Thyroid gland (tissue), 4 donors: Measurements from ENCODE around the gene PLIN3. TPM values are rescaled to one million over a fixed set of nuclear protein-coding genes. Genes with fewer than 3 reads are reported as not detected.
"Not testable (repeated sequence)": the region's sequence is repeated elsewhere in the genome, so short reads cannot be mapped to it uniquely, and the experiment has no call there.

Source experiments
- DNase-seq, 2 donors: peaks; one replicate each; pipeline ENCODE4 v3.0.0-alpha.2; 2019
- H3K27ac ChIP-seq, 3 donors: fragments of 200-600 bp; sonication (generic); 1 replicate in 2 of 3; 2 replicates in 1 of 3; pipeline ENCODE4 v1.5.1; 2016 to 2019; ENCODE audit warnings: mild to moderate bottlenecking in 1 of 3, moderate library complexity in 1 of 3
- H3K27me3 ChIP-seq: fragments of 200-600 bp; sonication (generic); one replicate; pipeline ENCODE4 v1.5.1; 2019
- H3K36me3 ChIP-seq, 2 donors: fragments of 200-600 bp; sonication (generic); one replicate each; pipeline ENCODE4 v1.5.1; 2016 to 2019
- H3K4me1 ChIP-seq, 2 donors: fragments of 200-600 bp; sonication (generic); one replicate each; pipeline ENCODE4 v1.5.1; 2017 to 2019
- H3K4me3 ChIP-seq, 3 donors: fragments of 200-600 bp; sonication (generic); replicated peaks in 1 of 3; 1 replicate in 2 of 3; 2 replicates in 1 of 3; pipeline ENCODE4 v1.5.1; 2016; ENCODE audit warnings: mild to moderate bottlenecking in 1 of 3
- H3K9me3 ChIP-seq: fragments of 200-600 bp; sonication (generic); one replicate; pipeline ENCODE4 v1.5.1; 2017
- POLR2A ChIP-seq, 2 donors: fragments of 450-650 bp; IDR thresholded peaks; one replicate each; pipeline ENCODE4 v1.6.1; 2017; ENCODE audit warnings: antibody characterized with exemption in 2 of 2, mild to moderate bottlenecking in 2 of 2, moderate library complexity in 1 of 2
- WGBS, 2 donors: methylation state at CpG; one replicate each; pipeline ENCODE4 v1.1.5; 2017; 5-methylcytosine and 5-hydroxymethylcytosine counted together
- intact Hi-C: fragments of 100-400 bp; cut with DNase I; formaldehyde crosslinking; loops from one replicate; pipeline ENCODE4 v1.15.1; 2023
- total RNA-seq, 4 donors: library from RNA; depleted of rRNA; stranded (reverse); fragments of >200 nt; gene quantifications; one replicate each; pipeline ENCODE4 v1.2.3, GENCODE V29; 2016
- TF ChIP-seq, protein P1 (sequence below), 6 experiments: fragments of 200-600 bp in 3 of 6; fragments of 450-650 bp in 3 of 6; sonication (generic) in 3 of 6; IDR thresholded peaks; one replicate each; pipeline ENCODE4 v1.5.1; 2016 to 2019; ENCODE audit warnings: antibody characterized with exemption in 6 of 6, mild to moderate bottlenecking in 2 of 6, inconsistent platforms in 1 of 6, moderate library complexity in 1 of 6

PLIN3 gene
- total RNA-seq, 4 donors from 2014 or later = 24.4 to 41.3 (median 38.0) TPM

DNA sequence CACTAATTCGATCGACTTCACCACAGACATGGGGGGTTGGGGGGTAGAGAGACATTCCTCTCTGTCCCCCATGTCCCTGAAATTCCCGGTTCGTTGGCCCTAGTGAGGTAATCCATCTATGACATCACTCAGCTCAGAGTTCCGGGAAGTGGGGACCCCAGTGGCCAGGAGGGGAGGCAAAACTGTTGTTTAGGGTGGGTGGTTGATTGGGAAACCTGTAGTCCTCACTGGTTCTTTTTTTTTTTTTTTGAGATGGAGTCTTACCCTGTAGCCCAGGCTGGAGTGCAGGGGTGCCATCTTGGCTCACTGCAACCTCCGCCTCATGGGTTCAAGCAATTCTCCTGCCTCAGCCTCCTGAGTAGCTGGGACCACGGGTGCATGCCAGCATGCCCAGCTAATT is 35.3 kb upstream of the PLIN3 start, which contains the start of gene ARRDC5:
Gene ARRDC5 (minus strand): TSS at position 101 of the 400 bp plus-strand sequence. CDS start 71 bp downstream, at position 30.
- DNase-seq = no peak
- Histone ChIP-seq H3K27ac (no peak within 1 kb of the TSS), H3K4me1 (no peaks in the 10 kb centered on the region), H3K27me3 (no peaks in the 10 kb centered on the region), H3K36me3 (no peaks in the 10 kb centered on the region), H3K4me3 (no peak within 1 kb of the TSS), H3K9me3 (no peaks in the 10 kb centered on the region)
- intact Hi-C loops = no loop called here
- TF ChIP-seq, protein P1, sequence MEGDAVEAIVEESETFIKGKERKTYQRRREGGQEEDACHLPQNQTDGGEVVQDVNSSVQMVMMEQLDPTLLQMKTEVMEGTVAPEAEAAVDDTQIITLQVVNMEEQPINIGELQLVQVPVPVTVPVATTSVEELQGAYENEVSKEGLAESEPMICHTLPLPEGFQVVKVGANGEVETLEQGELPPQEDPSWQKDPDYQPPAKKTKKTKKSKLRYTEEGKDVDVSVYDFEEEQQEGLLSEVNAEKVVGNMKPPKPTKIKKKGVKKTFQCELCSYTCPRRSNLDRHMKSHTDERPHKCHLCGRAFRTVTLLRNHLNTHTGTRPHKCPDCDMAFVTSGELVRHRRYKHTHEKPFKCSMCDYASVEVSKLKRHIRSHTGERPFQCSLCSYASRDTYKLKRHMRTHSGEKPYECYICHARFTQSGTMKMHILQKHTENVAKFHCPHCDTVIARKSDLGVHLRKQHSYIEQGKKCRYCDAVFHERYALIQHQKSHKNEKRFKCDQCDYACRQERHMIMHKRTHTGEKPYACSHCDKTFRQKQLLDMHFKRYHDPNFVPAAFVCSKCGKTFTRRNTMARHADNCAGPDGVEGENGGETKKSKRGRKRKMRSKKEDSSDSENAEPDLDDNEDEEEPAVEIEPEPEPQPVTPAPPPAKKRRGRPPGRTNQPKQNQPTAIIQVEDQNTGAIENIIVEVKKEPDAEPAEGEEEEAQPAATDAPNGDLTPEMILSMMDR (IDR thresholded peaks at IDR 0.05) = no peak
- TF ChIP-seq POLR2A (IDR thresholded peaks at IDR 0.05) = no peak
- WGBS, 2 donors = 79 to 81% methylated on average over 7 of the region's 7 CpGs

DNA sequence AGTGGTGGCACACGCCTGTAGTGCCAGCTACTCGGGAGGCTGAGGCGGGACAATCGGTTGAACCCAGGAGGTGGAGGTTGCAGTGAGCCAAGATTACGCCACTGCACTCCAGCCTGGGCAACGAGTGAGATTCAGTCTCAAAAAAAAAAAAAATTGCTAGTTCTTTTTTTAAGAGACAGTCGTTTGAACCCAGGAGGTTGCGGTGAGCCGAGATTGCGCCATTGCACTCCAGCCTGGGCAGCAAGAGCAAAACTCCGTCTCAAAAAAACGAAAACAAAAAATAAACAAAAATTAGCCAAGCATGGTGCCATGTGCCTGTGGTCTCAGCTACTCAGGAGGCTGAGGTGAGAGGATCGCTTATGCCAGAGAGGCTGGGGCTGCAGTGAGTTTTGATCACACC is 33.4 kb upstream of the PLIN3 start:
- intact Hi-C loops, H3K36me3 ChIP-seq, H3K27me3 ChIP-seq, DNase-seq, H3K4me3 ChIP-seq, H3K9me3 ChIP-seq, H3K4me1 ChIP-seq, H3K27ac ChIP-seq: not testable (repeated sequence)
- 79 to 81% methylated on average over 13 of the region's 13 CpGs for WGBS, 2 donors

DNA sequence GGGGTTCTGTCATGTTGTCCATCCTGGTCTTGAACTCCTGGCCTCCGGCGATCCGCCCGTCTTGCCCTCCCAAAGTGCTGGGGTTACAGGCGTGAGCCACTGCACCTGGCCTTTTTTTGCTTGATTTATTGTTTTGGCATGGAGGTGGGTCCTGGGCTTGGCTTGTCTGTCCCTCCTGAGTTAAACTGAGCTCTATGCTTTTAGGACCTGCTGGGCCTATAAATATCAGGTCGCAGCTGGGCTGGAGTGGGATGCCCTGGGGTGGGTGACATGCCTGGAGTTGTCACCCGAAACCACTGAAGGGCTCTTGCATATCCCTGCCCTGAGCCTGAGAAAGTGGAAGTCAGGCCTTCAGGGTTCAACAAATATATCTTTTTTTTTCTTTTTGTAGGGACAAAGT is 29.7 kb upstream of the PLIN3 start:
- WGBS, 2 donors = 94 to 97% methylated on average over 7 of the region's 7 CpGs
- Histone ChIP-seq H3K27ac (no peak overlapping the region), H3K27me3 (no peaks in the 10 kb centered on the region), H3K4me3 (no peak overlapping the region), H3K4me1 (no peaks in the 10 kb centered on the region), H3K36me3 (no peaks in the 10 kb centered on the region), H3K9me3 (no peaks in the 10 kb centered on the region)
- intact Hi-C loops = no loop called here
- DNase-seq = no peak
- TF ChIP-seq, protein P1 (IDR thresholded peaks at IDR 0.05) = no peak
- TF ChIP-seq POLR2A (IDR thresholded peaks at IDR 0.05) = no peak

DNA sequence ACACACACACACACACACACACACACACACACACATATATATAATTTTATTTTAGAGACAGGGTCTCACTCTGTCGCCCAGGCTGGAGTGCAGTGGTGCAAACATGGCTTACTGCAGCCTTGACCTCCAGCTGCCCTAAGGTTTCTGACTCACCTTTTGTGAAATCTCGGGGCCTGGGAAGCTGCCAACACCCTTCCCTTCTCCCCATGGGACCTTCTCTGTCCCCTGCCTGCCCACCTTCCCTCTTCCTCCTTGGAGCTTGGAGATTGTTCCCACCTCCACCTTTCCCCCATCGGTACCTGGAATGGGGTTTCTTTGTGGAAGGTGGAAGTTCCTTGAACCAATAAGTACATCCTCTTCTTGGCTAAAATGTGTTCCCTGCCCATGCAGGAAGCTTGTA is 28.9 kb upstream of the PLIN3 start:
- H3K27me3 ChIP-seq = no peaks in the 10 kb centered on the region
- H3K9me3 ChIP-seq = no peaks in the 10 kb centered on the region
- TF ChIP-seq, protein P1 (IDR thresholded peaks at IDR 0.05) = no peak
- TF ChIP-seq POLR2A (IDR thresholded peaks at IDR 0.05) = no peak
- no peak overlapping the region for H3K4me3 ChIP-seq
- no peaks in the 10 kb centered on the region for H3K36me3 ChIP-seq
- 83 to 90% methylated on average over 3 of the region's 3 CpGs for whole genome bisulfite sequencing, 2 donors
- H3K27ac ChIP-seq = no peak overlapping the region
- no peaks in the 10 kb centered on the region for H3K4me1 ChIP-seq
- DNase-seq = no peak
- intact Hi-C loops = no loop called here

DNA sequence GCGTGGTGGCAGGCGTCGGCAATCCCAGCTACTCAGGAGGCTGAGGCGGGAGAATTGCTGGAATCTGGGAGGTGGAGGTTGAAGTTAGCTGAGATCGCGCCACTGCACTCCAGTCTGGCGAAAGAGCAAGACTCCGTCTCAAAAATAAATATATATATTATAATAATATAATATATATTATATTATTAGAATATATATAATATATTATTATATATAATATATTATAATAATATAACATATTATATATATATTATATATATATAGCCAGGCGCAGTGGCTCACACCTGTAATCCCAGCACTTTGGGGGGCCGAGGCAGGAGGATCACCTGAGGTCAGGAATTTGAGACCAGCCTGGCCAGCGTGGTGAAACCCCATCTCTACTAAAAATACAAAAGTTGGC is 25.5 kb upstream of the PLIN3 start:
- H3K27ac ChIP-seq, H3K36me3 ChIP-seq, intact Hi-C loops, H3K4me1 ChIP-seq, DNase-seq, H3K4me3 ChIP-seq, H3K27me3 ChIP-seq, H3K9me3 ChIP-seq: not testable (repeated sequence)
- 76 to 82% methylated on average over 11 of the region's 11 CpGs for WGBS, 2 donors

DNA sequence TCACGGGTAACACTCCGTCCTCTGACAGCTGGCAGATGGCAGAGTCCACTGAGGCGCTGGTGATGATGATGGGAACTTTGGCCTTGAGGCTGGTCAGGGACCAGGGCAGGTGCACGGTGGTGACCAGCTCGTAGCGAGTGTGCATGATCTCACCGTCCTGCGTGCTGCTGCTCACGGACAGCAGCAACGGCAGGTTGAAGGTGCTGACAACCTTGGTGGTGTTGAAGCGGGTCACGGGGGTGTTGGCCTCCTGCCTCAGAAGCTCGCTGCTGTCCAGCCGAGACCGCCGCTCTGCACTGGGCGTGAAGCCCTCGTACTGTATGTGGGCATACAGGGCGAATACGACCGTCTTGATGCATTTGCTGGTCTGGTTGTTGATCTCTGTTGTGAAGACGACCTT is 23.6 kb upstream of the PLIN3 start:
- 89 to 93% methylated on average over 3 to 17 of the region's 22 CpGs for WGBS, 2 donors
- no peaks in the 10 kb centered on the region for H3K9me3 ChIP-seq
- DNase-seq = no peak
- H3K27me3 ChIP-seq = no peaks in the 10 kb centered on the region
- H3K4me1 ChIP-seq = no peaks in the 10 kb centered on the region
- no peak overlapping the region for H3K4me3 ChIP-seq
- H3K36me3 ChIP-seq = no peaks in the 10 kb centered on the region
- no peak overlapping the region for H3K27ac ChIP-seq
- intact Hi-C loops = no loop called here
- no peak for TF ChIP-seq POLR2A (IDR thresholded peaks at IDR 0.05)
- TF ChIP-seq, protein P1 (IDR thresholded peaks at IDR 0.05) = no peak
